RWPE1 (cell line): ENCODE measurements around the gene MED1.
"Not testable (repeated sequence)": the region's sequence is repeated elsewhere in the genome, so short reads cannot be mapped to it uniquely, and the experiment has no call there.

Source experiments
- CTCF ChIA-PET: fragments of 350-600 bp; sonication (Branson Sonifier 250); formaldehyde crosslinking; extraction: SDS; loops from one replicate; lab custom pipeline; 2021; lab: Yijun Ruan, JAX
- POLR2A ChIA-PET: fragments of 400-600 bp; formaldehyde crosslinking; extraction: SDS; loops from one replicate; lab custom pipeline; 2020; ENCODE audit warnings: antibody characterized with exemption; ENCODE audit not compliant: low non-redundant PET; lab: Yijun Ruan, JAX
- DNase-seq: peaks from one replicate; pipeline ENCODE4 v3.0.0; 2012; ENCODE audit warnings: low spot score
- H3K27ac ChIP-seq: fragments of 450-650 bp; 2 replicates; pipeline ENCODE4 v1.5.1; 2017
- TF ChIP-seq, protein P1 (sequence below): fragments of 450-650 bp; conservative IDR thresholded peaks from 2 replicates; pipeline ENCODE4 v1.5.1; 2017; ENCODE audit warnings: low read depth, mild to moderate bottlenecking

Gene MED1, protein sequence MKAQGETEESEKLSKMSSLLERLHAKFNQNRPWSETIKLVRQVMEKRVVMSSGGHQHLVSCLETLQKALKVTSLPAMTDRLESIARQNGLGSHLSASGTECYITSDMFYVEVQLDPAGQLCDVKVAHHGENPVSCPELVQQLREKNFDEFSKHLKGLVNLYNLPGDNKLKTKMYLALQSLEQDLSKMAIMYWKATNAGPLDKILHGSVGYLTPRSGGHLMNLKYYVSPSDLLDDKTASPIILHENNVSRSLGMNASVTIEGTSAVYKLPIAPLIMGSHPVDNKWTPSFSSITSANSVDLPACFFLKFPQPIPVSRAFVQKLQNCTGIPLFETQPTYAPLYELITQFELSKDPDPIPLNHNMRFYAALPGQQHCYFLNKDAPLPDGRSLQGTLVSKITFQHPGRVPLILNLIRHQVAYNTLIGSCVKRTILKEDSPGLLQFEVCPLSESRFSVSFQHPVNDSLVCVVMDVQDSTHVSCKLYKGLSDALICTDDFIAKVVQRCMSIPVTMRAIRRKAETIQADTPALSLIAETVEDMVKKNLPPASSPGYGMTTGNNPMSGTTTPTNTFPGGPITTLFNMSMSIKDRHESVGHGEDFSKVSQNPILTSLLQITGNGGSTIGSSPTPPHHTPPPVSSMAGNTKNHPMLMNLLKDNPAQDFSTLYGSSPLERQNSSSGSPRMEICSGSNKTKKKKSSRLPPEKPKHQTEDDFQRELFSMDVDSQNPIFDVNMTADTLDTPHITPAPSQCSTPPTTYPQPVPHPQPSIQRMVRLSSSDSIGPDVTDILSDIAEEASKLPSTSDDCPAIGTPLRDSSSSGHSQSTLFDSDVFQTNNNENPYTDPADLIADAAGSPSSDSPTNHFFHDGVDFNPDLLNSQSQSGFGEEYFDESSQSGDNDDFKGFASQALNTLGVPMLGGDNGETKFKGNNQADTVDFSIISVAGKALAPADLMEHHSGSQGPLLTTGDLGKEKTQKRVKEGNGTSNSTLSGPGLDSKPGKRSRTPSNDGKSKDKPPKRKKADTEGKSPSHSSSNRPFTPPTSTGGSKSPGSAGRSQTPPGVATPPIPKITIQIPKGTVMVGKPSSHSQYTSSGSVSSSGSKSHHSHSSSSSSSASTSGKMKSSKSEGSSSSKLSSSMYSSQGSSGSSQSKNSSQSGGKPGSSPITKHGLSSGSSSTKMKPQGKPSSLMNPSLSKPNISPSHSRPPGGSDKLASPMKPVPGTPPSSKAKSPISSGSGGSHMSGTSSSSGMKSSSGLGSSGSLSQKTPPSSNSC (N-terminal part only)

DNA sequence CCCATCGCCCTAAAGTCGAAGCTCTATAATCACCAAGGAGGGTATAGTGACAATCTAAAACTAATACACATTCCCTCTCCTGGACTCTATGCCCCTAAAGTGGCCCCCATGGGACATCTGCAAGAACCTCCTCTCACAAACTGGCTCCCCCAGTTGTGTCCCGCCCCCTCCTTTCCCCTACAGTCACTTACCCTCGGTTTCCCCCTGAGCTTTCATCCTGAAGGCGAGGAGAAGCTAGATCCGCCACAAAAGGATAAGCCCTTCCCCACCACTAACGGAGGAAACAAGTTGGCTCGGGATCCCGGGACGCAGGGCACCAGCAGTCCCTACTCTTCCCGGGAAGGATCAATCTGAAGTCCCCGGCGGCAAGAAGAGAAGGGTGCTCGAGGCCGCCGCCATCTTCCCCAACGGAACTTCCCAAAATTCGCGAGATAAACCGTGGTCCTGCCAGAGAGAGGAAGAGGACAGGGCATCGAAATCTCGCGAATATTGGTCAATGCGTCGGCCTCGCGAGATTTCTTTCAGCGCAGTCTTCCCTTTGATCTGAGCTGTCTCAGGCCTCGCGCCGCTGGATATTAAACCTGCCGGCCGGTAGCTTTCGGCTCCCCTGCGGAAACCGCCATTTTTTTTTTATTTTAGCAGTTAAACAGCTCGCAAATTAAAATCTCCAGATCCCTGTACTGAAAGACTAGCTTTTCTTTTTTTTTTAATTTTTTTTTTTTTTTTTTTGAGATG lies at the start of gene MED1:
TSS of gene MED1 (minus strand) at position 417 of the 735 bp plus-strand sequence. CDS start at position 216, 201 bp downstream.
- peak within 1 kb of the TSS; percentile 78 for H3K27ac ChIP-seq
- POLR2A ChIA-PET = interaction anchor here (0.6 to 1.4 kb wide), 8 partner anchors 11 to 1825 kb away, joined by 3 to 12 read pairs (median 4); partner anchors contain the start of genes CDK12 and RPL19
- CTCF ChIA-PET = interaction anchor here (0.5 to 0.7 kb wide), 3 partner anchors 16 to 256 kb away, joined by 3 to 4 read pairs (median 4); no protein-coding TSS in a partner anchor
- peak; percentile 96 for DNase-seq
- TF ChIP-seq, protein P1, sequence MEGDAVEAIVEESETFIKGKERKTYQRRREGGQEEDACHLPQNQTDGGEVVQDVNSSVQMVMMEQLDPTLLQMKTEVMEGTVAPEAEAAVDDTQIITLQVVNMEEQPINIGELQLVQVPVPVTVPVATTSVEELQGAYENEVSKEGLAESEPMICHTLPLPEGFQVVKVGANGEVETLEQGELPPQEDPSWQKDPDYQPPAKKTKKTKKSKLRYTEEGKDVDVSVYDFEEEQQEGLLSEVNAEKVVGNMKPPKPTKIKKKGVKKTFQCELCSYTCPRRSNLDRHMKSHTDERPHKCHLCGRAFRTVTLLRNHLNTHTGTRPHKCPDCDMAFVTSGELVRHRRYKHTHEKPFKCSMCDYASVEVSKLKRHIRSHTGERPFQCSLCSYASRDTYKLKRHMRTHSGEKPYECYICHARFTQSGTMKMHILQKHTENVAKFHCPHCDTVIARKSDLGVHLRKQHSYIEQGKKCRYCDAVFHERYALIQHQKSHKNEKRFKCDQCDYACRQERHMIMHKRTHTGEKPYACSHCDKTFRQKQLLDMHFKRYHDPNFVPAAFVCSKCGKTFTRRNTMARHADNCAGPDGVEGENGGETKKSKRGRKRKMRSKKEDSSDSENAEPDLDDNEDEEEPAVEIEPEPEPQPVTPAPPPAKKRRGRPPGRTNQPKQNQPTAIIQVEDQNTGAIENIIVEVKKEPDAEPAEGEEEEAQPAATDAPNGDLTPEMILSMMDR = no peak

DNA sequence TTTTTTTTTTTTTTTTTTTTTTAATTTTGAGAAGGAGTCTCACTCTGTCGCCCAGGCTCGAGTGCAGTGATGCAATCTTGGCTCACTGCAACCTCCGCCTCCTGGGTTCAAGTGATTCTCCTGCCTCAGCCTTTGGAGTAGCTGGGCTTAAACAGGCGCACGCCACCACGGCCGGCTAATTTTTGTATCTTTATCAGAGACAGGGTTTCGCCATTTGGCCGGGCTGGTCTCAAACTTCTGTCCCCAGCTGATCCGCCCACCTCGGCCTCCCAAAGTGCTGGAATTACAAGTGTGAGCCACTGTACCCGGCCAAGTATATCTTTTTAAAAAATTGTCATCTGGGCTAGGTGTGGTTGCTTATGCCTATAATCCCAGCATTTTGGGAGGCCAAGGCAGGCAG lies 45.9 kb upstream of the MED1 start:
- H3K27ac ChIP-seq, POLR2A ChIA-PET, DNase-seq, CTCF ChIA-PET: not testable (repeated sequence)

DNA sequence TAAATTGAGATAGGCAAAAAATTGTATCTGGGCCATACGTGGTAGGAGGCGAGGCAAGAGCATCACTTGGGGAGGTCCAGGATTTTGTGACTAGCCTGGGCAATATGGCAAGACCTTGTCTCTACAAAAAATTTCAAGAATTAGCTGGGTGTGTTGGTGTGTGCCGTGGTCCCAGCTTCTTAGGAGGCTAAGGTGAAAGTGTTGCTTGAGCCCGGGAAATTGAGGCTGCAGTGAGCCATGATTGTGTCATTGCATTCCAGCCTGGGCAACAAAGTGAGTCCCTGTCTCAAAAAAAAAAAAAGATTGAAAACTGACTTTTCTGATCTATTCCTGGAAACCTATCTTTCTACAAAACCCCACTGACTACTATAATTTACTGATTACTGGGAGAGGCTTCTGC lies 36.9 kb upstream of the MED1 start:
- TF ChIP-seq, protein P1 = no peak
- POLR2A ChIA-PET = interaction anchor here (0.7 kb wide), 1 partner anchor 285 kb away, joined by 3 read pairs; no protein-coding TSS in a partner anchor
- DNase-seq = no peak
- H3K27ac ChIP-seq = no peak overlapping the region
- CTCF ChIA-PET = no interaction called here

DNA sequence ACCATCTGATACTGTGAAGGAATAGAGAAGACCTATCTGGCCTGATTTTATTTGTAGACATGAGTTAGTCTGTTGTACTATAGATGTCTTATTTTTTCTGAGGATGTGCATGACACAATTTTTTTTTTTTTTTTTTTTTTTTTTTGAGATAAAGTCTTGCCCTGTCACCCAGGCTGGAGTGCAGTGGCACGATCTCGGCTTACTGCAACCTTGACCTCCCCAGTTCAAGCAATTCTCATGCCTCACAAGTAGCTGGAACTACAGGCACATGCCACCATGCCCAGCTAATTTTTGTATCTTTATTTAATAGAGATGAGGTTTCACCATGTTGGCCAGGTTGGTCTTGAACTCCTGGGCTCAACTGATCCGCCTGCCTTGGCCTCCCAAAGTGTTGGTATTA lies 36.4 kb upstream of the MED1 start:
- DNase-seq, H3K27ac ChIP-seq, CTCF ChIA-PET: not testable (repeated sequence)
- POLR2A ChIA-PET = interaction anchor here (0.7 kb wide), 1 partner anchor 284 kb away, joined by 3 read pairs; no protein-coding TSS in a partner anchor

DNA sequence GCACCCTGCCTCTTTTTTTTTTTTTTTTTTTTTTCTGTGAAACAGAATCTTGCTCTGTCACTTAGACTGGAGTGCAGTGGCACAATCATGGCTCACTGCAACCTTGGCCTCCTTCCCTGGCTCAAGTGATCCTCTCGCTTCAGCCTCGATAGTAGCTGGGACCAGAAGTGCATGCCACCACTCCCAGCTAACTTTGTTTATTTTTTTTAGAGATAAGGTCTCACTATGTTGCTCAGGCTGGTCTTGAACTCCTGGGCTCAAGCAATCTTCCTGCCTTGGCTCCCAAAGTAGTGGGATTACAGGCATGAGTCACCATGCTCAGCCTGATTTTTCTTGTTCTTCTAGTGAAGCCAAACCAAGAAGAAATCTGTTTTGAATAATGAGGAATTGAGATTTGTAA lies 35.2 kb upstream of the MED1 start:
- ChIA-PET POLR2A (no interaction called here), CTCF (no interaction called here)
- no peak for DNase-seq
- peak overlapping the region; percentile 54 for H3K27ac ChIP-seq
- TF ChIP-seq, protein P1 = no peak

DNA sequence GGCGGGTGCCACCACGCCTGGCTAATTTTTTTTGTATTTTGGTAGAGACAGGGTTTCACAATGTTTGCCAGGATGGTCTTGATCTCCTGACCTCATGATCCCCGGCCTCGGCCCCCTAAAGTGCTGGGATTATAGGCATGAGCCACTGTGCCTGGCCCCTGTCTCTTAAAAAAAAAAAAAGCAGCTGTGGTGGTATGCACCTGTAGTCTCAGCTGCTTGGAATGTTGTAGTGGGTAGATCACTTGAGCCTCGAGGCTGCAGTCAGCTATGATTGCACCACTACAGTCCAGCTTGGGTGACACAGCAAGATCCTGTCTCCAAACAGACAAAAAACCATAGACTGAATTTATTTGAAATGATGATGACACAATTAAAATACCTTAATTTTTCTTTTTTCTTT lies 34.5 kb upstream of the MED1 start:
- TF ChIP-seq, protein P1 = no peak
- ChIA-PET POLR2A (no interaction called here), CTCF (interaction anchor here (0.6 kb wide), 1 partner anchor 26 kb away, joined by 4 read pairs; no protein-coding TSS in a partner anchor)
- peak; percentile 41 for DNase-seq
- H3K27ac ChIP-seq = peak overlapping the region; percentile 54
